Heart left ventricle (tissue), 16 donors: ENCODE results near the gene PLA2G2D. TPM values are rescaled to one million over a fixed set of nuclear protein-coding genes. Genes with fewer than 3 reads are reported as not detected.
A peak's percentile ranks its signal among the peaks of the same experiment; 100 is the strongest.

Source experiments
- ATAC-seq, 4 donors: fragments of 200-7000 bp; cut with Tn5 transposase; one replicate each; pipeline ENCODE4 v1.9.1; 2020 to 2022; ENCODE audit warnings: moderate library complexity in 4 of 4, mild to moderate bottlenecking in 3 of 4, moderate number of reproducible peaks in 1 of 4
- DNase-seq, 5 donors: peaks; one replicate each; pipeline ENCODE4 v3.0.0-alpha.2; 2020
- H3K27ac ChIP-seq, 12 donors: fragments of 200-600 bp; sonication (generic) in 4 of 12; one replicate each; pipeline versions ENCODE4 v1.5.0 to v1.8.0; 2016 to 2022; ENCODE audit warnings: mild to moderate bottlenecking in 2 of 12
- H3K27me3 ChIP-seq, 9 donors: fragments of 200-600 bp; sonication (generic) in 2 of 9; one replicate each; pipeline versions ENCODE4 v1.5.1 to v1.8.0; 2016 to 2022; ENCODE audit warnings: mild to moderate bottlenecking in 3 of 9
- H3K36me3 ChIP-seq, 9 donors: fragments of 200-600 bp; sonication (generic) in 2 of 9; one replicate each; pipeline versions ENCODE4 v1.5.0 to v1.8.0; 2018 to 2022; ENCODE audit warnings: mild to moderate bottlenecking in 2 of 9
- H3K4me1 ChIP-seq, 12 donors: fragments of 200-600 bp; sonication (generic) in 4 of 12; one replicate each; pipeline versions ENCODE4 v1.5.0 to v1.8.0; 2016 to 2022; ENCODE audit warnings: mild to moderate bottlenecking in 3 of 12
- H3K4me3 ChIP-seq, 12 donors: fragments of 200-600 bp; sonication (generic) in 4 of 12; one replicate each; pipeline versions ENCODE4 v1.5.0 to v1.8.0; 2017 to 2022; ENCODE audit warnings: mild to moderate bottlenecking in 9 of 12, moderate library complexity in 4 of 12
- H3K9me3 ChIP-seq, 12 donors: fragments of 200-600 bp; sonication (generic) in 4 of 12; one replicate each; pipeline versions ENCODE4 v1.5.0 to v1.8.0; 2016 to 2022; ENCODE audit warnings: mild to moderate bottlenecking in 1 of 12
- CTCF ChIP-seq, 12 donors: fragments of 200-600 bp; sonication (generic) in 4 of 12; IDR thresholded peaks; one replicate each; pipeline versions ENCODE4 v1.5.0 to v1.8.0; 2018 to 2022; ENCODE audit warnings: antibody characterized with exemption in 12 of 12, mild to moderate bottlenecking in 5 of 12
- POLR2A ChIP-seq, 2 donors: fragments of 450-650 bp; IDR thresholded peaks; one replicate each; pipeline ENCODE4 v1.6.1; 2017; ENCODE audit warnings: antibody characterized with exemption in 2 of 2, mild to moderate bottlenecking in 2 of 2, moderate library complexity in 2 of 2
- WGBS, 4 donors: extraction: QIAGEN DNeasy Blood & Tissue Kit in 2 of 4; methylation state at CpG; one replicate each; pipeline versions ENCODE4 v1.1.5 to v1.1.7; 2013 to 2018; 5-methylcytosine and 5-hydroxymethylcytosine counted together
- intact Hi-C, 10 donors: fragments of 100-400 bp; cut with DNase I; formaldehyde crosslinking; loops; one replicate each; pipeline versions ENCODE4 v1.11.1 to v1.14.2; 2022
- polyA plus RNA-seq, 2 donors: library from polyadenylated mRNA; stranded (reverse); fragments of 200-250 nt; gene quantifications; one replicate each; pipeline ENCODE4 v1.2.3, GENCODE V29; 2013
- total RNA-seq, 9 donors: library from RNA; depleted of rRNA in 2 of 9; stranded (reverse); fragments of >200 nt in 2 of 9; fragmentation: NEBNext Ultra II Directional in 3 of 9; extraction: Animal tissue kit (Norgen Biotek cat#: 25700) in 3 of 9; gene quantifications; one replicate each; pipeline versions ENCODE4 v1.1.0 to v1.2.4, GENCODE V29; 2016 to 2023
- donor health status: ischemic (EF 13 %, LVEDD 7.1; RV severe dilation, severe dysfunction).
- donor health status: healthy with polysubstance abuse.
- donor health status: DM: no; HTN: yes; CAD: no.
- donor health status: DM: no; HTN: no; CAD: no.
- donor health status: ischemic (EF 25% LVEDD 6.9; RV normal size, moderate dysfunction).
- donor health status: ischemic (EF 25% LVEDD 5.7; RV mildly dilated, moderate dysfunction).
- donor health status: healthy.
- donor health status: DM: yes; HTN: yes; CAD: no.
- donor health status: ischemic (EF 35%, LVEDD 5.7; RV mildly dilated, moderate dysfunction).
- donor health status: nonischemic (EF 11% LVEDD 7.7; RV severe dilation, severe dysfunction).
- donor health status: DM: yes; HTN: yes; CAD: no.
- donor health status: PGD.
- donor health status: ischemic (EF 29% LVEDD 5.4; RV normal size, mild dysfunction).
- donor health status: nonischemic (EF 23%, LVEDD 6.1; RV moderate dilation, normal function).

PLA2G2D gene
- total and polyA plus RNA-seq, 11 donors = 0.85 to 5.4 TPM; not detected in 9

GRCh38 chr1:20165522-20165951 is 46.2 kb upstream of the PLA2G2D start:
- Histone ChIP-seq H3K27me3 (peaks cover 0 to 23% (median 0%) of the 10 kb centered on the region in 9 donors), H3K27ac (peak overlapping the region in 1 of 12 donors; percentile 69), H3K4me3 (no peak overlapping the region), H3K9me3 (peaks cover 0 to 14% (median 11%) of the 10 kb centered on the region in 12 donors), H3K4me1 (peaks cover 0 to 19% (median 0%) of the 10 kb centered on the region in 12 donors), H3K36me3 (no peaks in the 10 kb centered on the region)
- TF ChIP-seq CTCF (IDR thresholded peaks at IDR 0.05) (peak in 5 of 12 donors; percentile 15 to 23 (median 19)), POLR2A (IDR thresholded peaks at IDR 0.05) (no peak)
- peak in 1 of 4 donors; percentile 17 for ATAC-seq
- intact Hi-C loops = no loop called here
- peak in 1 of 5 donors; percentile 20 for DNase-seq
- 90 to 92% (median 91%) methylated on average over 16 of the region's 16 CpGs for WGBS, 4 donors

- intact Hi-C loops = no loop called here
- ATAC-seq = peak; percentile 47 to 78 (median 68)
Observed at GRCh38 chr1:20164694-20165202, 45.4 kb upstream of the PLA2G2D start.

GRCh38 chr1:20160034-20160433 is 40.7 kb upstream of the PLA2G2D start:
- Histone ChIP-seq H3K36me3 (no peaks in the 10 kb centered on the region), H3K27me3 (peaks cover 0 to 8% (median 0%) of the 10 kb centered on the region in 9 donors), H3K4me3 (no peak overlapping the region), H3K9me3 (peaks cover 0 to 37% (median 26%) of the 10 kb centered on the region in 12 donors), H3K4me1 (peaks cover 0 to 13% (median 0%) of the 10 kb centered on the region in 12 donors), H3K27ac (no peak overlapping the region)
- WGBS, 4 donors = 53 to 87% (median 70%) methylated on average over 1 of the region's 1 CpG
- DNase-seq (no peak), ATAC-seq (no peak)
- no peak for TF ChIP-seq CTCF (IDR thresholded peaks at IDR 0.05)
- TF ChIP-seq POLR2A (IDR thresholded peaks at IDR 0.05) = no peak
- intact Hi-C loops = loop anchor here in 1 of 10 donors (2.0 kb wide), 1 partner anchor 49 kb away; no protein-coding TSS in a partner anchor

More at GRCh38 chr1:20164694-20165202, 45.4 kb upstream of the PLA2G2D start:
- peaks cover 0 to 23% (median 0%) of the 10 kb centered on the region in 9 donors for H3K27me3 ChIP-seq
- H3K4me1 ChIP-seq = peaks cover 0 to 19% (median 0%) of the 10 kb centered on the region in 12 donors
- WGBS, 4 donors = 18 to 45% (median 22%) methylated on average over 15 of the region's 15 CpGs
- peak overlapping the region in 4 of 12 donors; percentile 14 to 47 (median 30) for H3K27ac ChIP-seq
- peak; percentile 30 to 77 (median 58) for DNase-seq
- H3K9me3 ChIP-seq = peaks cover 0 to 22% (median 18%) of the 10 kb centered on the region in 12 donors
- TF ChIP-seq CTCF (IDR thresholded peaks at IDR 0.05) = peak in 2 of 12 donors; percentile 17 to 30
- TF ChIP-seq POLR2A (IDR thresholded peaks at IDR 0.05) = no peak
- H3K4me3 ChIP-seq = peak overlapping the region in 1 of 12 donors; percentile 9
- no peaks in the 10 kb centered on the region for H3K36me3 ChIP-seq

DNA sequence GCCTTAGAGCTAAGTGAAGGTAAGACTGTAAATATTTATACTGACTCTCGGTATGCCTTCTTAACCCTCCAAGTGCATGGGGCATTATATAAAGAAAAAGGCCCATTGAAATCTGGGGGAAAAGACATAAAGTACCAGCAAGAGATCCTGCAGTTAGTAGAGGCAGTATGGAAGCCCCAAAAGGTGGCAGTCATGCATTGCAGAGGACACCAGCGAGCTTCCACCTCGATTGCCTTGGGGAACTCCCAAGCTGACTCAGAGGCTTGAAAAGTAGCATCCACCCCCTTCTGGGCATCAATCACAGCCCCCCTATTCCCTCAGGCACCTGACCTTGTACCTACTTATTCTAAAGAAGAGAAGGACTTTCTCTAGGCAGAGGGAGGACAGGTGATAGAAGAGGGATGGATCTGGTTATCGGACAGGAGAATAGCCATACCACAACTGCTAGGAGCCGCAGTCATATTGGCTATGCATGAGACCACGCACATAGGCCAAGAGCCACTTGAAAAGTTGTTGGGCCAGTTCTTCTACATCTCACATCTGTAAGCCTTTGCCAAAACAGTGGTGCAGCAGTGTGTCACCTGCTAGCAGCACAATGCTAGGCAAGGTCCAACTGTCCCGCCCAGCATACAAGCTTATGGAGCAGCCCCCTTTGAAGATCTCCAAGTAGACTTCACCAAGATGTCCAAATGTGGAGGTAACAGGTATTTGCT is 39.2 kb upstream of the PLA2G2D start:
- intact Hi-C loops = loop anchor here in 1 of 10 donors (10.0 kb wide), 2 partner anchors 54 to 184 kb away; partner anchors contain the start of gene PLA2G2A
- no peak for TF ChIP-seq CTCF (IDR thresholded peaks at IDR 0.05)
- TF ChIP-seq POLR2A (IDR thresholded peaks at IDR 0.05) = no peak
- Histone ChIP-seq H3K27me3 (peaks cover 0 to 3% (median 0%) of the 10 kb centered on the region in 9 donors), H3K36me3 (no peaks in the 10 kb centered on the region), H3K4me1 (peaks cover 0 to 11% (median 0%) of the 10 kb centered on the region in 12 donors), H3K9me3 (peaks cover 0 to 37% (median 26%) of the 10 kb centered on the region in 12 donors), H3K4me3 (no peak overlapping the region), H3K27ac (no peak overlapping the region)
- WGBS, 4 donors = 83 to 91% (median 86%) methylated on average over 6 to 7 of the region's 7 CpGs
- no peak for DNase-seq
- no peak for ATAC-seq
